ENCODE data around the gene ZNF784. TPM values are rescaled to one million over a fixed set of nuclear protein-coding genes. Genes with fewer than 3 reads are reported as not detected.

The ZNF784 gene
- total and polyA plus RNA-seq, 10 of the 15 experiments (the other 5 are each of a cell fraction or from before 2014, with no cell fraction given) = 0.10 to 5.2 (median 1.8) TPM

DNA sequence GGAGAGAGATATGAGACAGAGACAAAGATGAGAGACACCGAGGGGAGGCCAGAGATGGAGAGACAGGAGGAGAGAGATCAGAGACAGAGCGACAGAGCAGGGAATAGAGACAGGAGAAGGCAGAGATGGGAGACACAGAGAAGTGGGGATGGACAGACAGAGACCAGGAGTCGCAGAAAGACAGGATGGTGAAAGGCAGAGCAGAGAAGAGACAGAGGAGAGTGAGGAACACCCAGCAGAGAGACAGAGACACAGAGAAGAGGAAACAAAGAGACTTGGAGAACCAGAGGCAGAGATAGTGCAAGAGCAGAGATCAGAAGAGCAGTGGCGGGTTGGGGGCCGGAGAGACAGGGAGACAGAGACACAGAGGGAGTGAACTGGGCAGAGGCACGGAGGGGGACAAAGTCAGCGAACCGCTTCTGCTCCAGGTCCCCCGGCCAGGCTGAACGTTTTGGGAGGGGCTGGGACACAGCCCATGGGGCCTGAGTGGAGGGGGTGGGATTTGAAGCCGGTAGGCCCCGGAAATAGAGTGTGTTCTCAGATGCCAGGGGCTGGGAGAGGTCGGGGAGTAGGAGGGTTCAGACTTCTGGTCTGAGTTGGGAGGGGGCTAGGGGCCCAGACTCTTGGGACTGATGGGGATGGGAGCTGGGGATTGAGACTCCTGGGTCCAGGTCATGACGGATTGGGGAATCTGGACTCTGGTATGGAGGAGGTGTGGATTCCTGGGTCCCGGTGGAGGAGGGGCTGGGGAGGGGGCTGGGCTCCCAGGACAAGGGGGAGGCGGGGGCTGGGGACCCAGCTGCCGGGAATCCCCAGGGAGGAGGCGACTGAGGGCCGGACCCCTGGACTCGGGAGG, 44.4 kb downstream of the ZNF784 start:
- Histone ChIP-seq H3K79me2 (ENCODE audit: control insufficient read depth, insufficient read depth, low read length) (peaks cover 11% of the 10 kb centered on the region), H3K4me3 (peak overlapping the region; percentile 93), H3K27ac (ENCODE audit: control insufficient read depth, insufficient read depth) (peak overlapping the region; percentile 64), H3K9me3 (replicated peaks; ENCODE audit: control insufficient read depth, insufficient read depth, low read length) (no peaks in the 10 kb centered on the region), H3K4me2 (ENCODE audit: control insufficient read depth, insufficient read depth) (peak overlapping the region; percentile 71), H3K9ac (ENCODE audit: control insufficient read depth, insufficient read depth, low read length) (peak overlapping the region; percentile 56), H2AFZ (ENCODE audit: control insufficient read depth, low read depth, low read length) (peak overlapping the region; percentile 85; the same call in 1 of the 2 replicates), H3K27me3 (replicated peaks in 1 of 2; ENCODE audit: control insufficient read depth in 2 of 2, insufficient read depth in 2 of 2, low read length in 1 of 2) (no peaks in the 10 kb centered on the region), H3K4me1 (ENCODE audit: control insufficient read depth, insufficient read depth, low read length) (0 out of 2 replicates have a peak, but pooled peaks cover 3% of the 10 kb centered on the region), H4K20me1 (ENCODE audit: control insufficient read depth, insufficient read depth) (no peaks in the 10 kb centered on the region), H3K36me3 (ENCODE audit: control insufficient read depth in 2 of 2, insufficient read depth in 2 of 2, low read length in 1 of 2) (peaks cover 0 to 5% of the 10 kb centered on the region in 2 experiments; a peak in 1 of 4 replicates)
- in situ Hi-C loops (cut with MboI) = no loop called here
- ChIA-PET SMC1A (ENCODE audit: uncharacterized antibody, unreplicated experiment) (interaction anchor here (0.7 to 1.1 kb wide), 2 partner anchors 66 to 118 kb away, joined by 3 to 5 read pairs; partner anchors contain the start of gene ISOC2), POLR2A (interaction anchor here (1.3 to 1.5 kb wide), 2 partner anchors 10 to 19 kb away, joined by 4 to 5 read pairs; partner anchors contain the start of gene FIZ1), RAD21 (ENCODE audit: unreplicated experiment) (interaction anchor here (0.8 to 1.0 kb wide), 3 partner anchors 46 to 76 kb away, joined by 3 to 6 read pairs (median 3); no protein-coding TSS in a partner anchor), CTCF (interaction anchor here (2.3 kb wide), 1 partner anchor 26 kb away, joined by 5 read pairs; the partner anchor contains the start of gene ZNF865)
- intact Hi-C loops (cut with micrococcal nuclease; ENCODE audit: unreplicated experiment) = no loop called here
- FAIRE-seq (no peak), ATAC-seq (peak; percentile 72), DNase-seq (ENCODE audit: low read depth, low spot score) (no peak)
- whole genome bisulfite sequencing (ENCODE audit: insufficient coverage, insufficient replicate concordance, low lambda C conversion rate, missing lambda C conversion rate) = 25% methylated on average over 13 of the region's 20 CpGs
- no TSS peak for BruUV-seq (replicated peaks)
- no peak for TF ChIP-seq ZBED1 (IDR thresholded peaks at IDR 0.05; ENCODE audit: borderline replicate concordance)
- TF ChIP-seq, protein P1, sequence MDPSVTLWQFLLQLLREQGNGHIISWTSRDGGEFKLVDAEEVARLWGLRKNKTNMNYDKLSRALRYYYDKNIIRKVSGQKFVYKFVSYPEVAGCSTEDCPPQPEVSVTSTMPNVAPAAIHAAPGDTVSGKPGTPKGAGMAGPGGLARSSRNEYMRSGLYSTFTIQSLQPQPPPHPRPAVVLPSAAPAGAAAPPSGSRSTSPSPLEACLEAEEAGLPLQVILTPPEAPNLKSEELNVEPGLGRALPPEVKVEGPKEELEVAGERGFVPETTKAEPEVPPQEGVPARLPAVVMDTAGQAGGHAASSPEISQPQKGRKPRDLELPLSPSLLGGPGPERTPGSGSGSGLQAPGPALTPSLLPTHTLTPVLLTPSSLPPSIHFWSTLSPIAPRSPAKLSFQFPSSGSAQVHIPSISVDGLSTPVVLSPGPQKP (IDR thresholded peaks at IDR 0.05; ENCODE audit: low read depth, low read length) = no peak
- no peak for TF ChIP-seq TARDBP (IDR thresholded peaks at IDR 0.05; ENCODE audit: borderline replicate concordance)
- TF ChIP-seq ZNF384 (IDR thresholded peaks at IDR 0.05; ENCODE audit: borderline replicate concordance, low read depth, low read length) = no peak
- TF ChIP-seq RAD51 (IDR thresholded peaks at IDR 0.05) = no peak
- TF ChIP-seq EED (IDR thresholded peaks at IDR 0.05; ENCODE audit: low read depth) = no peak
- no peak for TF ChIP-seq ETV6 (conservative IDR thresholded peaks at IDR 0.05 in 1 of 2, IDR thresholded peaks at IDR 0.05 in 1 of 2; ENCODE audit: borderline replicate concordance in 1 of 2, low read depth in 1 of 2)
- TF ChIP-seq HDGF (IDR thresholded peaks at IDR 0.05) = 0 out of 2 replicates have a peak, but pooled peaks have one; percentile 66
- TF ChIP-seq NFXL1 (IDR thresholded peaks at IDR 0.05; ENCODE audit: borderline replicate concordance) = no peak
- no peak for TF ChIP-seq JUND (IDR thresholded peaks at IDR 0.05; ENCODE audit: low read depth, low read length)
- no peak for TF ChIP-seq HDAC2 (IDR thresholded peaks at IDR 0.05)
- no peak for TF ChIP-seq SMC3 (IDR thresholded peaks at IDR 0.05; ENCODE audit: borderline replicate concordance, low read length)
- 0 out of 2 replicates have a peak, but pooled peaks have one; percentile 24 for TF ChIP-seq NBN (IDR thresholded peaks at IDR 0.05)
